Prostate gland (tissue), 2 donors: ENCODE measurements around the gene SPAG6. TPM values are rescaled to one million over a fixed set of nuclear protein-coding genes. Genes with fewer than 3 reads are reported as not detected.

Experiments used
- DNase-seq: peaks from one replicate; pipeline ENCODE4 v3.0.0-alpha.2; 2019; ENCODE audit warnings: low spot score
- H3K27ac ChIP-seq, 2 donors: fragments of 200-600 bp; sonication (generic); 2 replicates each; pipeline ENCODE4 v1.5.1; 2017 to 2019
- H3K27me3 ChIP-seq: fragments of 200-600 bp; sonication (generic); replicated peaks from 2 replicates; pipeline ENCODE4 v1.5.1; 2019; ENCODE audit not compliant: insufficient read depth
- H3K36me3 ChIP-seq, 2 donors: fragments of 200-600 bp; sonication (generic); 1 replicate in 1 of 2; 2 replicates in 1 of 2; pipeline versions ENCODE4 v1.5.1 to v1.8.1; 2017 to 2019
- H3K4me1 ChIP-seq: fragments of 200-600 bp; sonication (generic); replicated peaks from 2 replicates; pipeline ENCODE4 v1.5.1; 2019
- H3K4me3 ChIP-seq, 2 donors: fragments of 200-600 bp; sonication (generic); 2 replicates each; pipeline ENCODE4 v1.5.1; 2017 to 2019
- H3K9me3 ChIP-seq: fragments of 200-600 bp; sonication (generic); 2 replicates; pipeline ENCODE4 v1.5.1; 2017
- POLR2A ChIP-seq: fragments of 450-650 bp; IDR thresholded peaks from one replicate; pipeline ENCODE4 v1.6.1; 2016; ENCODE audit warnings: antibody characterized with exemption, mild to moderate bottlenecking
- POLR2AphosphoS5 ChIP-seq: sonication (generic); formaldehyde crosslinking; IDR thresholded peaks from one replicate; pipeline ENCODE4 v1.6.1; 2017; ENCODE audit warnings: antibody characterized with exemption
- WGBS: methylation state at CpG from one replicate; pipeline ENCODE4 v1.1.5; 2018; 5-methylcytosine and 5-hydroxymethylcytosine counted together
- intact Hi-C: fragments of 100-400 bp; cut with DNase I; formaldehyde crosslinking; loops from one replicate; pipeline ENCODE4 v1.14.2; 2022
- total RNA-seq, 2 donors: library from RNA; depleted of rRNA; stranded (reverse); fragments of >200 nt; gene quantifications; one replicate each; pipeline ENCODE4 v1.1.0, GENCODE V29; 2016
- TF ChIP-seq, protein P1 (sequence below), 4 experiments: fragments of 200-600 bp in 2 of 4; fragments of 450-650 bp in 2 of 4; sonication (generic) in 2 of 4; IDR thresholded peaks; 1 replicate in 3 of 4; 2 replicates in 1 of 4; pipeline ENCODE4 v1.5.1; 2016 to 2019; ENCODE audit warnings: antibody characterized with exemption in 4 of 4, mild to moderate bottlenecking in 2 of 4, moderate library complexity in 2 of 4

SPAG6 gene
- total RNA-seq, 2 donors from 2014 or later: 5.8 to 20.3 TPM

GRCh38 chr10:22335173-22335933, 9.9 kb upstream of the SPAG6 start:
- Histone ChIP-seq H3K4me1 (peaks cover 12% of the 10 kb centered on the region), H3K27me3 (peaks cover 15% of the 10 kb centered on the region), H3K27ac (no peak overlapping the region), H3K4me3 (peak overlapping the region; percentile 24 to 30), H3K36me3 (no peaks in the 10 kb centered on the region), H3K9me3 (no peaks in the 10 kb centered on the region)
- TF ChIP-seq, protein P1, sequence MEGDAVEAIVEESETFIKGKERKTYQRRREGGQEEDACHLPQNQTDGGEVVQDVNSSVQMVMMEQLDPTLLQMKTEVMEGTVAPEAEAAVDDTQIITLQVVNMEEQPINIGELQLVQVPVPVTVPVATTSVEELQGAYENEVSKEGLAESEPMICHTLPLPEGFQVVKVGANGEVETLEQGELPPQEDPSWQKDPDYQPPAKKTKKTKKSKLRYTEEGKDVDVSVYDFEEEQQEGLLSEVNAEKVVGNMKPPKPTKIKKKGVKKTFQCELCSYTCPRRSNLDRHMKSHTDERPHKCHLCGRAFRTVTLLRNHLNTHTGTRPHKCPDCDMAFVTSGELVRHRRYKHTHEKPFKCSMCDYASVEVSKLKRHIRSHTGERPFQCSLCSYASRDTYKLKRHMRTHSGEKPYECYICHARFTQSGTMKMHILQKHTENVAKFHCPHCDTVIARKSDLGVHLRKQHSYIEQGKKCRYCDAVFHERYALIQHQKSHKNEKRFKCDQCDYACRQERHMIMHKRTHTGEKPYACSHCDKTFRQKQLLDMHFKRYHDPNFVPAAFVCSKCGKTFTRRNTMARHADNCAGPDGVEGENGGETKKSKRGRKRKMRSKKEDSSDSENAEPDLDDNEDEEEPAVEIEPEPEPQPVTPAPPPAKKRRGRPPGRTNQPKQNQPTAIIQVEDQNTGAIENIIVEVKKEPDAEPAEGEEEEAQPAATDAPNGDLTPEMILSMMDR (IDR thresholded peaks at IDR 0.05): peak in 2 of 4 experiments; percentile 32 to 46
- TF ChIP-seq POLR2AphosphoS5 (peak; percentile 21), POLR2A (no peak)
- 3% methylated on average over 57 of the region's 71 CpGs for WGBS
- intact Hi-C loops: no loop called here
- no peak for DNase-seq

DNA sequence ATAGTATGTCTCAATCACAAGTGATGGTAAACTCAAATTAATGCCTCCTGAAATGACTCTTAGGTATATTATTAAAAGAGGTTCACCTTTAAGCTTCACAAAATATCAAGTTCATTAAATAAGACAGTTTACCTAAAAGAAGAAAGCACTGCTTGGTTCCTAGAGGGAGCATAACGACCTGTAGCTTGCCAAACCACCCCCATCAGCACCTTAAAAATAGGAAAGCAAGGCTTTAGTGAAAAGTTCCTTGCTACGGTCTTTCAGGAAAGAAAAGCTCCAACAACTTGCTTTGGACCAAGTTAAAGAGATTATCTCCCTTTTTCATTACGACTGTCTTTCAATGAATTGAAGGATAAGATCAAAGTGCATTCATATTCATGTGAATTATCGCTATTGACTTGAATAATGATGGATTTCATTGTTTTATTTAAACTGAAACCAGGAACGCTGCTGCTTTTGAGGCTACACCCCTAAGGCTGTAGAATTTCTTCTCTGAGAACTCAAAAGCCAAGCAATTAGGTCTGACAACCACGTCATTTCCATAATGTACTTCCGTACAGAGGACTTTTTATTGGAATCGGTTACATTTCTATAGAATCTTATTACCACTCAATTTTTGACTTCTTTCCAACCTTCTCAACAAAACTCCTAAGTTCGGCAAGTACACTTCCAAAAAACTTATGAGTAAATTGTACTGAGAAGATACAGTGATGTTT, 7.0 kb upstream of the SPAG6 start:
- Histone ChIP-seq H3K4me1 (peaks cover 12% of the 10 kb centered on the region), H3K27me3 (peaks cover 17% of the 10 kb centered on the region), H3K27ac (no peak overlapping the region), H3K36me3 (no peaks in the 10 kb centered on the region), H3K4me3 (no peak overlapping the region), H3K9me3 (no peaks in the 10 kb centered on the region)
- intact Hi-C loops: no loop called here
- TF ChIP-seq, protein P1 (IDR thresholded peaks at IDR 0.05): no peak
- TF ChIP-seq POLR2A (no peak), POLR2AphosphoS5 (no peak)
- 24% methylated on average over 9 of the region's 9 CpGs for WGBS
- no peak for DNase-seq

- Histone ChIP-seq H3K27me3 (peaks cover 21% of the 10 kb centered on the region), H3K4me1 (peaks cover 12% of the 10 kb centered on the region), H3K27ac (no peak overlapping the region), H3K36me3 (no peaks in the 10 kb centered on the region), H3K4me3 (no peak overlapping the region), H3K9me3 (no peaks in the 10 kb centered on the region)
- no peak for DNase-seq
- intact Hi-C loops: no loop called here
- TF ChIP-seq POLR2A (no peak), POLR2AphosphoS5 (no peak)
- TF ChIP-seq, protein P1 (IDR thresholded peaks at IDR 0.05): no peak
Measured at GRCh38 chr10:22338931-22339330, 6.4 kb upstream of the SPAG6 start.

DNA sequence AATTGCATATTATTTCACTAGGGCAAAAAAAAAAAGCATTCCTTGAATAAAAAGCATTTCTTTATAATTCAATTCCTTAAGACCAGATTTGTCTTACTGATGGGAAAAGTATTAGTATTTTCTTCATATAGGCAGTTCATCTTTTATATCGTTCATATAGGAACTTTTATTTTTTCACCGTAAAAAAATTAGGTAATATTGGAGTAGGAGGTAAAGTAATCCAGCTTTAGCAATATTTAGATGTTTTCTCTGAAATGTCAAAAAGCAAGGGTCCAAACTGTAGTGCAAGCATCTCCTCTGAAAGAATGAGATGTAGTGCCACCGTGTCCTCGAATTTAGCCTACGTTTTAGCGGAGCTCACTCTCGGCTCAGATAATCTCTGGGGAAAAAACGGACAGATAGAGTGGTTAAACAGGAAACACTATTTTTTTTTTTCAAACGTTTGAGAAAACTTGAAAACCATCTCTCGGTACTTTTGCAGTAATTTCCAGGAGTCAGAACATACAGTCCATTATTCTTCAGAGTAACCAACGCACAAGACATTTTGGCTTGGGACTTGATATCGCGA, 5.5 kb upstream of the SPAG6 start:
- 2% methylated on average over 13 of the region's 13 CpGs for WGBS

More for the DNA sequence above, 5.5 kb upstream of the SPAG6 start:
- Histone ChIP-seq H3K27me3 (peaks cover 25% of the 10 kb centered on the region), H3K36me3 (no peaks in the 10 kb centered on the region), H3K4me1 (peaks cover 12% of the 10 kb centered on the region), H3K9me3 (no peaks in the 10 kb centered on the region), H3K27ac (peak overlapping the region; percentile 92 to 96), H3K4me3 (peak overlapping the region; percentile 76 to 84)
- DNase-seq: no peak
- intact Hi-C loops: loop anchor here (10.0 kb wide), 2 partner anchors 95 to 375 kb away; partner anchors contain the start of gene PIP4K2A
- TF ChIP-seq POLR2A (no peak), POLR2AphosphoS5 (no peak)
- TF ChIP-seq, protein P1 (IDR thresholded peaks at IDR 0.05): no peak
